ENCODE measurements around the gene NFKB1.
A peak's percentile ranks its signal among the peaks of the same experiment; 100 is the strongest.

NFKB1 gene

DNA sequence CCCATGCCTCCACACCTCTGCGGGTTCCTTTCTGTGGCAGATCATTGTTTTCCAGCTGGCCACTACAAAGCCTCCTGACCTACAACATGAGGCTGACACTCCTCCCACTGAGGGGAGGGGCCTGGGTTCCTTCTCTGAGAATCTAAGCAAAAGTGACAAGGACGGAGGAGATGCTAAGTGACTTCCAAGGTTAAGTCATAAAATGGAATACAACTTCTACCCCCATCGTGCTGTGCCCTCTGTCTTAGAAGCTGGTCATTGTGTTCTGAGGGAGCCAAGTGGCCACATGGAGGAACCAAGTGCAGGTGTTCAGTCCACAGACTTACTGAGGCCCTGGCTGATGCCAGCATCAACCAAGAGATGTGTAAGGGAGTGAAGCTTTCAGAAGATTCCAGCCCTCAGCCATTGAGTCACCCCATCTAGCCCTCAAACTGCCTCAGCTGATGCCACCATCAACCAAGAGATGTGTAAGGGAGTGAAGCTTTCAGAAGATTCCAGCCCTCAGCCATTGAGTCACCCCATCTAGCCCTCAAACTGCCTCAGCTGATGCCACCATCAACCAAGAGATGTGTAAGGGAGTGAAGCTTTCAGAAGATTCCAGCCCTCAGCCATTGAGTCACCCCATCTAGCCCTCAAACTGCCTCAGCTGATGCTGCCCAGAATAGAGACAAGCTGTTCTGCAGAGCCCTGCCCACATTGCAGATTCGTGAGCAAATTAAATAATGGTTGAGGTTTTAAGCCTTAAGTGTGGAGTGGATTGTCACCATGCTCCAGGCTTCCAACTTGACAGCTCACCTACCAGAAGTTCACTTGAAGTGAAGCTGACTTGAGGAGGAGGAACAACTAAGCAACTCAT, 118.8 kb downstream of the NFKB1 start:
- DNase-seq (ENCODE audit: extremely low read depth in 1 of 2, low read depth in 1 of 2): peak in 1 of 2 donors; percentile 44

DNA sequence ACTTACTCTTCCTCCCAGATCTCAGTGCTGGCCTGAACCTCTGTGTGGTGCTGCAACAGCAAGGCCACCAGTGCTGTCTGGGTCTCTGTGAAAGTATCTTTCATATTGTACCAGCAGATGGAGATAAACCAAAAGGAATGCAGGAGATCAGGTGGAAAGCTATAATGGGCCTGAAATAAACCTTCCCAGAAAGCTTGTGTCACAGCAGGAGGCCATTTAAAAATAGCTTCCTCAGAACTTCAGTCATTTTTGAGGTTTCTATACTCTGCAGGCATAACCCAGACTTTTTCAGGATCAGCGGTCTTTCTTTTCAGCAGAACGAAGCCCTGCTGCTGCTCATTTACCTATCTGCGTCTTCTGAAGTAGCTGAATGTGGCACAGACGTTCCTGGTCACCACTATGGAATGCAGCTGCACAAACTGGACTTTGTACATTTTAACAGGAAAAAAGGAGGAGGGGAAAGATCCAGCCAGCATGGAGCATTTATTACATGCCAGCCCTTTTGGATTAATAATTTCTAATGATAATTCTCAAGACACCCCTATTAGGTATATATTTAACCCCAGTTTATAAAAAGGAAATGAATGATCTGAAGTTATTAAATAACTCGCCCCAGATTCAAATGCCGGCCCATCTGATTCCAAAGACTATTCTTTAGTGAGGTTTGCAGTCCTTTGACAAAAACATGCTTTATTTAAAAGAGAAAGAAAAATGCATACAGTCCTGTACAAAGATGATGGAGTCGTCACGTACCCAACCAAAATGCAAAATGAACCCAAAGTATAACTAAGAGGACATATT, 119.7 kb downstream of the NFKB1 start:
- DNase-seq (ENCODE audit: extremely low read depth in 1 of 2, low read depth in 1 of 2): no peak

DNA sequence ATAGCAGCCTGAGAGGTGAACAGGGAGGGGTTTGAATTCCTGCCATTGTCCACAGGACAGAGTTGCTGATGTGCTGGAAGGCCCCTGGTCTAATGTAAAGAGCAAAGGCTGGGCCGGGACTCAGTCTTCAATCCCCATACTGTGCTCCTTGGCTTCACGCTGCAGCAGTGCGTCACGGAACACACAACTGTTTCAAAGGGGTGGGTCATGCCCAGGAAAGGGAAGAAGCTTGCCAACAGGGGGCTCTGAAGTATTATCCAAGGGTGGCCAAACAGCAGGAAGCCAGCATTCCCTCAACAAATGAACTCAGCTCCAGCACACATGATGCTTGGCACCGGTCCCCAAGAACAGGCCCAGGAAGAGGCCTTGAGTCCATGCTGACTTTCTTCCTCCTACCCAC, 122.5 kb downstream of the NFKB1 start:
- no peak for DNase-seq (ENCODE audit: extremely low read depth in 1 of 2, low read depth in 1 of 2)

DNA sequence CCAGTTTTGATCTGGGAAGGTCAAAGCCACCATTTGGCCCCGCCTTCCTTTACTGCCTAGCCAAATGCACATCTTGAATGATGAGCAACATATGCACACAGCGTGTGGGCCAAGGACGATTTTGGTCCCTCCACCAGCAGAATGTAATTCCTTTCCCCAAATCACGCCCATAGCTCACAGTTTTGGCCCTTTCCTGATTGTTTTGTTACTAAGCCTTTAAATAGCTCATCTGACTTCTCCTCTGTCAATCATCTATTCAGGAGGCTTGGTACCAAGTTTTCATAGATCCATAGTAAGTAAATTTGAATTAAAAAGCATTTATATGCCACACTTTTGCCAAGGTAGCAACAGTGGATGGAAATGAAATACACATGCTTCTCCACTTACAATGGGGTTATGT, 123.3 kb downstream of the NFKB1 start:
- no peak for DNase-seq (ENCODE audit: extremely low read depth in 1 of 2, low read depth in 1 of 2)

DNA sequence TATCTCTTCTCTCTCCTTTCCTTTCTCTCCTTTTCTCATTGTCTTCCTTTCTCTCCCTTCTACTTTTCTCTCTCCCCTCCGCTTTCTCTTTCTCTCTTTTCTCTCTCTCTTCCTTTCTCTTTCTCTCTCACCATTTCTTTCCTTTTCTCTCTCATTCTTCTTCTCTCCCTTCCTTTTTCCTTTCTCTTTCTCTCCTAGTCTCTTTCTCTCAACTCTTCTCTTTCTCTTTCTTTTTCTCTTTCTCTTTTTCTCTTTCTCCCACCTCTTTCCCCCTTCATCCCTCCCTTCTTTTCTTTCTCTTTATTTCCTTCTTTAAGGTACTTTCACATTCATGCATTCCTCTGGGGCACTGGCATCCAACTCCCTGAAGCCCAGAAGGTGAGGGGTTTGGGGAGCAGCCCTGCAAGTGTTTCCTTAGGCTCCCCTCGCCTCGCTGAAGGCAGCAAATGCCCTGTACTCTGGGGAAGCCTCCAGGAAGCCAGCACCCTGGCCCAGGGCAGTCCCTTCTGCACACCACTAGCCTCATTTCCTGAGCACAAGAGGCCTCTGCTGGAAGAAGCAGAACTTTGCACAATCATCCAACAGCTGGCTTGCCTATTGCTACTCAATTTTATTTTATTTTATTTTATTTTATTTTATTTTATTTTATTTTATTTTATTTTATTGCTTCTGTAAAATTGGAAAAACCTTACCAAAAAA, 124.2 kb downstream of the NFKB1 start:
- DNase-seq (ENCODE audit: extremely low read depth in 1 of 2, low read depth in 1 of 2): peak in 1 of 2 donors; percentile 56

DNA sequence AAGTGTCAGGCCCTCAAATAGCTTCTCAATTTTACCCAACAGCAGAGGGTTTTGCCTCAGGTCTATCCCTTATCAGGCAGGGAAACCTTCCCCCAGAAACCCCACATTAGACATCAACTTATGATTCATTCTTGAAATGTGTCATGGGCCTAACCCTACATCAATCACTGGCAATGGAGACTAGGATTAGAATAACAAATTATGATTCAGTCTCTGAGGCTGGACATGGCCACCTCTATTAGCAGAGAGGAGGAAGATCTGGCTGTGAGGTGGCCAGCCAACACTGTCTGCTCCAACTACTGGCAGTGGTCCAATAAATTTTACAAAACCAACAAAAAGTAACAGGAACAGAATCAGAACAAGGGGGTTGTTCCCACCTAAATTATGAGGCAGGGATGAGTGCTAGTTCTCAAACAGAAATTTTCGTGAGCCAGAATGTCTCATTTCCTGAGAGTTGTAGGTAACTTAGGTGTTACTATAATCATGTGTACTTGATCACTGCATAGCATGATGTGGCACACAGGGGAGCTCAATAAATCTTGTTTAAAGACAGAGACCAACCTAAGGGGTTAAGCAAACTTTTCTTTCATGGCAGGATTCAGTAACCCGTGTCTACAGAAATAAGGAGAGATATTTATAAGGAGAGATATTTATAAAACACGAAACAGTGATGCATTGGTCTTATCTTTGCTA, 126.8 kb downstream of the NFKB1 start:
- peak in 1 of 2 donors; percentile 29 for DNase-seq (ENCODE audit: extremely low read depth in 1 of 2, low read depth in 1 of 2)

DNA sequence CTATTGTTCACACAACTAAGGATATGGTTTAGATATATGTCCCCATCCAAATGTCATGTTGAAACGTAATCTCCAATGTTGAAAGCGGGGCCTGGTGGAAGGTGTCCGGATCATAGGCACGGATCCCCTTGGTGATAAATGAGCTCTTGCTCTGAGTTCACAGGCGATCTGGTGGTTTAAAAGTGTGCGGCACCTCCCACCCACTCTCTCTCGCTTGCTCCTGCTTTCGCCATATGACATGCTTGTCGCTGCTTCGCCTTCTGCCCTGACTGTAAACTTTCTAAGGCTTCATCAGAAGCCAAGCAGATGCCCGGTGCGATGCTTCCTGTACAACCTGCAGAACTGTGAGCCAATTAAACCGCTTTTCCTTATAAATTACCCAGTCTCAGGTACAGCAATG, 128.5 kb downstream of the NFKB1 start:
- DNase-seq (ENCODE audit: extremely low read depth in 1 of 2, low read depth in 1 of 2): no peak

DNA sequence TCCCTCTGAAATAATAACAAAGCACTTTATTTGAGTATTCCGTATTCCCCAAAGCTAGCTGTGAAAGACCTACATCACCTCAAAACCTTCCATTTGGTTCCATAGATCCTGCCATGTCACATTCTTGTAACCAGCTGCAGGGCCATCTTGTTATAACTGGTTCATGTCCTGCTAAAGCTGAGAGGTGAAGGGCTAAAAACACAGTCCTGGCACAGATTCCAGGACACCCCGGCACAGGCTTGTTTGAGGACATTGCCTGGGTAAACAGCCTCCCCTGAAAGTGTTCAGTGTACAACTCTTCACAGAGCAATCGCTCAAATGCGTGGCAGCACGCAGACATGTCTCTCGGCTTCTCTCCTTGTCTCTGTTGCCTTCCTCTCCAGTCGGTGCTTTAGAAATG, 130.5 kb downstream of the NFKB1 start:
- no peak for DNase-seq (ENCODE audit: extremely low read depth in 1 of 2, low read depth in 1 of 2)

DNA sequence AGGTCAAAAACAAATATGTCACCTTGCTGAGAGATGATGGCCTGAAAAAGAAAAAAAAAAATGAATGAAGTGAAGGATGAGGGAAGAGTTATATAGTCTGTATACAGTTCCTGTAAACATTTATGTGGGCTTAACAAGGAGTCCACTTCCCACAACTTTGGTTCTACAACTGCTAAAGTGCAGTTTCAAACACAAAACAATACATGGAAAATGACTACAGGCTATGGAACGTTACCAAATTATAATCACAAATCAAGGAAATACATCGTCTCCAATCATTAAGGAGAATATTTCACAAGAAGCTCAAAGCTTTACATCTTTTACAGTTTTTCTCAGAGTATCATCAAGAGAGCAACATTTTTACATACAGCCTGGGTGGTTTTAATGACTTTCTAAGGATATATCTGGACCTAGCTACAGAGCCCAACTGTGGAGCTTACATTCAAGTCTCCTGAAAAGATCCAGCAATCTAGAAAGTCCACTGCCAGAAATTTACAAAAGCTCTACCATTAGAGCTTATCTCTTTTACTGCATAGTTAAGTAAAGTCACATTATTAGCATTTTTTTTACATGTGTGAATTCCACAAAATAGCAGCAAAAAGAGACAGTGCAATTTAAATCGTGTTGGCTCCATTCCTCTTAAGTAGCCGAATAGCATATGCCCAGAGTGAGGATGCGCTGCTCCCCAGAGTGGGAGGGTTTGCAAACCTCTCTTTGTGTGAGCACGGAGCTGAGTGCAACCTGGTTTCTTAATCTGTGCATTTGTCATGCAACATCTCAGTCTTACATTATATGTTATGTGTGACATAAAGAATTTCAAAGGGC, 131.3 kb downstream of the NFKB1 start:
- no peak for DNase-seq (ENCODE audit: extremely low read depth in 1 of 2, low read depth in 1 of 2)

DNA sequence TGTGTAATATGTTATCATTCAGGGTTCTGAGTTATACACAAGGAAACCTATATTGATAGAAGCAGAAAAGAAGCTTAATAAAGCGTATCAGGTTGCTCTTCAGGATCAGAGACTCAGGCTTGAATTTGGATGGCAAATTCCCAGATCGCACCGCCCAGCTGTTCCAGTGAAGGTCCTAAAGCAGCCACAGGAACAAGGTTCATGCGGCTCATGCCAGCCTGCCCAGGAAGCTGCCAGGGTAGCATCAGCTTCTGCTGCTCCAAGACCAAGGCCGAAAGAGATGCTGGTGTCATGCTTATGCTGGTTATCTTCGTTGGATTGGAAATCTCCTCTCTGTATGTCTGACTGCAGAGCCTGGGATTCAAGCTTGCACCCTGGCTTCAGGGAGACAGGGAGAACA, 131.9 kb downstream of the NFKB1 start:
- DNase-seq (ENCODE audit: extremely low read depth in 1 of 2, low read depth in 1 of 2): no peak

DNA sequence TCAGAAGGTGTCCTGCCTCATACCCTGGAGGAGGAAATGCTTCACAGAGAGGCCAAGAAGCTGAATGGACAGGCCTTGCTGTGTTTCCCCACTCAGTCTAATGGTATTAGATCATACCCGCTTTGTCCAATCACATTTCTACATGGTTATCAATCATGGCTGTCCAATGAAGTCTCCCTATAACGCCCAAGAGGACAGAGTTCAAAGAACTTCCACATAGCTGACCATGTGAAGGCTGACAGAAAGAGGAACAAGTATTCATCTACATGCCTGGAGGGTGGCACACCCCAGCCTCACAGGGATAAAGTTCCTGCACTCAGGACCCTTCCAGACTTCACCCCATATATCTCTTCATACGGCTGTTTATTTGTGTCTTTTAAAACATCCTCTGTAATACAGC, 136.2 kb downstream of the NFKB1 start:
- DNase-seq (ENCODE audit: extremely low read depth in 1 of 2, low read depth in 1 of 2): no peak

DNA sequence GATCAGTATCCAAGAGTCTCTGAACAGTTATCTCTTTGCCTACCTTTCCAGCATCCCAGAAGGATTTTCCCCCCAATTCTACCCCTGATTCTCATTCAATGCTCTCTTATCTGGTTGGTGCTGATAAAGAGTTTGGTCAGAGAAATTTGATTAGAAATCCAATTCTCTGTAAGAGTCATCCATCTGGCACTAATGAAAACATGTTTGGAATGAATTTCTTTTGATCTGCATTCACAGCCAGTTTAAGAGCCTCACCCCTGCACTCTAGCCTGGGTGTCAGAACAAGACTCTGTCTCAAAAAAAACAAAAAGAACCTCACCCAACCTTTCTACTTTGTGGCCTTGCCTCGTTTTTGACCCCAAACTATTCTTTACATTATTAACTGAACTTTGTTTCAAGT, 137.5 kb downstream of the NFKB1 start:
- DNase-seq (ENCODE audit: extremely low read depth in 1 of 2, low read depth in 1 of 2): no peak

DNA sequence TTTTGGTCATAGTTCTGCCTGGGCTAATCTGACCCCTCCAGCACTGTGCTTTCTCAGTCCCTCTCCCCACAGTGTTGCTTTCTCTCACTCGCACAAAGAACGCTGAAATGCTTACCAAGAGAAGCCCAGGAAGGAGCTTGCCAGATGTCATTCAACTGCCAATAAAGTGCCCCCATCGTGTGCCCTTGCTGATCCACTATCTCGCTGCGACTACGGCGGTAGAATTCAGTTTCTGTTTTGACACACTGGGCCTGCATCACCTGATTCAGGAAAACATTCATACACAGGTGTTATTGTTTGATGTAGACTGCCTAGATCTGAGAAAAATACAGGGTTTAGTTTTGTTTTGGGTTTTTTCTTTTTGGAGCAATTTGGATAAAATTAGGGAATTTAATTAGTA, 138.4 kb downstream of the NFKB1 start:
- DNase-seq (ENCODE audit: extremely low read depth in 1 of 2, low read depth in 1 of 2): no peak

DNA sequence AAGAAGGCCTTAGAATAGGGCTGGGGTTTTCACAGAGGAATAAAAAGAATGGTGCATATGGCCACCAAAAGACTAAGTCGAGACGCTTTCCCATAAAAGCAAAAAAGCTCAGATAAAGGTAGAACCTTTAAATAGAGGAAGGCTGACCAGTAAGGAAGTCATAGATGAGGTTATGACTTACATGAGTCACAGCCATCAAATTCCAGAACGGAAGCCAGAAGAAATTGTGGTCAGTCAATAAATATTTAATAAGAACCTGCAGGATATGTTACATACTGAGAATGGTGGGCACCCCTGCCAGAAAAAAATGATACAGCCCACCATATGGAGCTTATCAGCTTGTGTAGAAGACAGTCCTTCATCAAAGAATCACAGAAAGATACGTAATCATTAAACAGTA, 139.5 kb downstream of the NFKB1 start:
- no peak for DNase-seq (ENCODE audit: extremely low read depth in 1 of 2, low read depth in 1 of 2)

DNA sequence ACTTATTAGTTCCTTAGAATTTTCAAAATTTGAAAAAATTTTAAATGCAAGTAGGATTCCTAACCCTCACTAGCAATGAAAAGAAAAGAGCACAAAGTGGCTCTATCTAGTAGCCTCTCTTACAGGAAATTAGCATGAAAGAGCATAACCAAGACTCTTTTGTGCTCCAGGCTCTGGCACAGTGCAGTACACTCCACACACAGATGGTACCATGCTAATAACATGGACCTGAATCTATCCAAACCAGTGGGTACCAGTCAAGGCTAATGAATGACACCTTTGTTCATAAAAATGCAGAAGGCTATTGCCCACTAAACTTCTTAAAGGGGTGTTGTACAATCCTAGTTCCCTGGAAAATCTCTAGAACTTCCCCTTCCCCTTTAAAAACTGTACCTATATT, 140.6 kb downstream of the NFKB1 start:
- DNase-seq (ENCODE audit: extremely low read depth in 1 of 2, low read depth in 1 of 2): no peak

DNA sequence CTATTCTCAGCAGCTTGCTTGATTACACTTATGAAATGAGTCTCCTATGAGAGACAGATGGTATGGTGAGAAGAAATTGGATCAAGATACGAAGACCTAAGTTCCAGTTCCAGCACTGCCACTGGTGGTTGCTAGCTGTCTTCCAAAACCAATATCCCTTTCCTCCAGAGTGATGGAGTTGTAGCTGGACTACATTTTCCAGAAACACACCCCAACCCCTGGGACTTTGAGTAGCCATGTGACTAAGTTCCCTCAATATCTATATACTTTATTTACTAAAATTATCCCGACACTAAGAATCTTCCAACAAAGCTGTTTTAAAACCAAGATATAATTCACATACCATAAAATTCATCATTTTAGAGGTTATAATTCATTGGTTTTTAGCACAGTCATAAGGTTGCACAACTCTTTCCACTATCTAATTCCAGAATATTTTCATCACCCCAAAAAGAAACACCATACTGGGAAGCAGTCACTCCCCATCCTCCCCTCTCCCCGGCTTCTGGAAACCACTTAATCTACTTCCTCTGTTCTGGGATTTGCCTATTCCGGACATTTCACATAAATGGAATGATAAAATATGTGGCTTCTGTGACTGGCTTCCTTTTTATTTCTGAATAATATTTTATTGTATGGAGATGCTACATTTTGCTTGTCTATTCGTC, 141.6 kb downstream of the NFKB1 start:
- no peak for DNase-seq (ENCODE audit: extremely low read depth in 1 of 2, low read depth in 1 of 2)

DNA sequence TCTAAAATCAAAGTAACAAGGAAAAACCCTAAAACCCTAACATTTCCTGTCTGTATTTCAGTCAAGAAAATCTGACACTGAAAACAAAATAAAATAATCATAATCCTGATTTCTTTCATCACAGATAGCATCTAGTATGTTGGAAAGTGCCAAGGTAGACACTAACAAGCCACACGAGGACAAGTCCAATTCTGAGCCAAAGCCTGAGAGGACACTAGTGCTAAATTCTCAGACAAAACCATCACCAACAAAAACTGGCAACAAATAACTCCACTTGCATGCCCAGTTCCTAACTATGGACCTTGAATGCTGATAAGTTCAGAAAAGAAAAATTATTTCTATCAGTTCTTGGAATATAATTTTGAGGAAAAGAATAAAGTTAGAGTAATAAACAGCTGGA, 146.0 kb downstream of the NFKB1 start:
- no peak for DNase-seq (ENCODE audit: extremely low read depth in 1 of 2, low read depth in 1 of 2)

DNA sequence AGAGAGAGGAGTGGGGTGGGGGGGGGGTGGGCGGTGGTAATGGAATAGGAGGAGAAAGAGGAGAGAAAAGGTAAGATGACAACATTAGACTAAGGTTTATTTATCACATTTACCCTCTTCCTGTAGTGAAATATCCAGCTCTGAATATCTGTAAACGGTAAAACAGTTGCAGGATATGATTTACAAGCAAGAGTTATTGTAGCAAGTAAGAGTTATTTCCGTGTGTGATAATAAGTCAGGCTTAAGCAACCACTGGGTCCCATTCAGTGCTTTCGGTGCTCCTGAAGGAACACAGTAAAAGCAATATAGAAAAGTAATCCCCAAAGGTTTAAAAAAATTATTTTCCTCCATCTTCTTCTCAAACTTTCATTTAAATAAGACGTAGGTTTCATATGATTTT, 156.0 kb downstream of the NFKB1 start:
- no peak for DNase-seq (ENCODE audit: extremely low read depth in 1 of 2, low read depth in 1 of 2)

DNA sequence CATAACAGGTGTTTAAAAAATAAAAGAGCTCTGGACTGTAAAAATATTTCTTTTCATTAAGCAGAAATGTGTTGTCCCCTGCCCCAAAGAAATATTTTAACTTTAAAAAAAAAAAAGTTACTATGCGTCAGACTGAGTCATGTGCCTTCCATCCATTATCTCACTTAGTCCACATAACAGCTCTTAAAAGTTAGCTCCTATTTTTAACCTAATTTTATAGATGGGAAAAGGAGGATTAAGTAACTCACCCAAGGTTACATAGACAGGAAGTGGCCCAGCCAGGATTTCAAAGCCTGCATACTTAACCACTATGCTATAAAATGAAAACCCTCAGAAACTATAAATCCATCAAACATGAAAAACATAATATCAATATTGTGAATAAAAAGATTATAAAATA, 161.9 kb downstream of the NFKB1 start:
- DNase-seq (ENCODE audit: extremely low read depth in 1 of 2, low read depth in 1 of 2): no peak

DNA sequence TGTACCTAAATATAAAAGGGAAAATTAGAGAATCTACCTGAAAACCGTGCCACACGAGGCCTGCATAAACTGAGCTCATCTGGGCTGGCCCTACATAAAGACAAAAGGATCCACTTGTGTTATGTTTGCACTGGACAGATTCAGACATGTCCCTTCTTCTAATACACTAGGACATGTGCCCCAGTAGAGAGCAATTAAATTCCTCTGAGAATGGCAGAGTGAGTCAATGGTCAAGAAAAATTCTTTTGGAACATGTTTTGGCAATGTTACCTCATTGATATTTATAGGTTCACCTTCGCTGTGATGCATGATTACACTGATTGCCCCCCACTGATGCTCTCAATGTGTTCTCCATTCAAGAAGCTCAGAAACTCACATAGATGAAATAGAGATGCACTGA, 164.4 kb downstream of the NFKB1 start:
- DNase-seq (ENCODE audit: extremely low read depth in 1 of 2, low read depth in 1 of 2): no peak
